T-cell (primary cell): Measurements from ENCODE around the gene POGZ. TPM values are rescaled to one million over a fixed set of nuclear protein-coding genes. Genes with fewer than 3 reads are reported as not detected.

ENCODE experiments used
- ATAC-seq, 4 experiments: fragments of 200-7000 bp in 3 of 4; fragments of 150-1000 bp in 1 of 4; cut with Tn5 transposase; replicated peaks in 1 of 4; 1 replicate in 3 of 4; 2 replicates in 1 of 4; pipeline ENCODE4 v1.10.0; 2021; ENCODE audit warnings: moderate library complexity in 3 of 4, mild to moderate bottlenecking in 2 of 4, moderate number of reproducible peaks in 1 of 4
- CTCF ChIA-PET, 2 donors: fragments of 300-600 bp; sonication (Branson Sonifier 250); formaldehyde crosslinking; loops; one replicate each; lab custom pipeline; 2022; ENCODE audit warnings: antibody characterized with exemption in 2 of 2; lab: Charles Lee
- POLR2A ChIA-PET, 2 donors: fragments of 300-600 bp; sonication (Branson Sonifier 250); formaldehyde crosslinking; loops; one replicate each; lab custom pipeline; 2022; ENCODE audit warnings: antibody characterized with exemption in 2 of 2; lab: Charles Lee
- DNase-seq, 35 experiments: peaks; one replicate each; pipeline versions ENCODE4 v3.0.0 to v3.0.0-alpha.2; 2013 to 2023
- H3K27ac ChIP-seq: one replicate; pipeline ENCODE4 v1.5.1; 2013; ENCODE audit warnings: low read length
- H3K27me3 ChIP-seq, 2 experiments: replicated peaks in 1 of 2; 1 replicate in 1 of 2; 2 replicates in 1 of 2; pipeline versions ENCODE4 v1.6.1 to v1.7.0; 2013; ENCODE audit warnings: low read length in 1 of 2, mixed read lengths in 1 of 2; ENCODE audit not compliant: control insufficient read depth in 2 of 2, insufficient read depth in 2 of 2; ENCODE audit errors: extremely low read depth in 1 of 2
- H3K36me3 ChIP-seq, 2 donors: 1 replicate in 1 of 2; 2 replicates in 1 of 2; pipeline versions ENCODE4 v1.6.1 to v1.7.0; 2013; ENCODE audit warnings: low read length in 1 of 2; ENCODE audit not compliant: control insufficient read depth in 2 of 2, insufficient read depth in 1 of 2; ENCODE audit errors: extremely low read depth in 1 of 2
- H3K4me1 ChIP-seq, 2 experiments: 1 replicate in 1 of 2; 2 replicates in 1 of 2; pipeline versions ENCODE4 v1.6.1 to v1.7.0; 2013; ENCODE audit warnings: low read length in 2 of 2, mixed read lengths in 1 of 2; ENCODE audit not compliant: insufficient read depth in 2 of 2, control insufficient read depth in 1 of 2; ENCODE audit errors: extremely low read depth in 1 of 2
- H3K4me3 ChIP-seq, 2 donors: 1 replicate in 1 of 2; 2 replicates in 1 of 2; pipeline versions ENCODE4 v1.5.1 to v1.7.0; 2013; ENCODE audit warnings: mild to moderate bottlenecking in 2 of 2, low read length in 1 of 2, moderate library complexity in 1 of 2; ENCODE audit not compliant: control insufficient read depth in 1 of 2; ENCODE audit errors: extremely low read depth in 1 of 2
- H3K9me3 ChIP-seq: 2 replicates; pipeline ENCODE4 v1.7.0; 2013
- H3K27ac Mint-ChIP-seq, 2 donors: one replicate each; pipeline ENCODE4 v1.8.0; 2020 to 2021; ENCODE audit warnings: mild to moderate bottlenecking in 2 of 2, mixed read lengths in 2 of 2
- H3K27me3 Mint-ChIP-seq, 2 donors: one replicate each; pipeline ENCODE4 v1.8.0; 2021 to 2022; ENCODE audit warnings: mixed read lengths in 2 of 2
- H3K36me3 Mint-ChIP-seq: one replicate; pipeline ENCODE4 v1.8.0; 2021; ENCODE audit warnings: mixed read lengths
- H3K4me1 Mint-ChIP-seq, 3 donors: one replicate each; pipeline ENCODE4 v1.8.0; 2020 to 2022; ENCODE audit warnings: mixed read lengths in 3 of 3, mild to moderate bottlenecking in 1 of 3
- H3K4me3 Mint-ChIP-seq, 3 donors: one replicate each; pipeline ENCODE4 v1.8.0; 2020 to 2022; ENCODE audit warnings: mild to moderate bottlenecking in 3 of 3, mixed read lengths in 3 of 3, moderate library complexity in 3 of 3
- H3K9me3 Mint-ChIP-seq, 3 donors: one replicate each; pipeline ENCODE4 v1.8.0; 2020 to 2022; ENCODE audit warnings: mixed read lengths in 3 of 3
- WGBS: methylation state at CpG from one replicate; pipeline ENCODE4 v1.1.5; 2013; ENCODE audit warnings: missing lambda C conversion rate; ENCODE audit not compliant: insufficient coverage; 5-methylcytosine and 5-hydroxymethylcytosine counted together
- total RNA-seq, 35 experiments: library from RNA in 6 of 35; stranded (reverse) in 6 of 35; fragments of 120-200 nt in 1 of 35; gene quantifications; one replicate each; pipeline versions ENCODE4 v1.2.1 to v1.2.4 and lab custom pipeline; 2013 to 2026

The POGZ gene
- total RNA-seq, 5 donors from 2014 or later (not counting 1 experiment from before 2014, with no cell fraction given) = 93.8 to 133 (median 96.7) TPM

GRCh38 chr1:151371370-151372057 lies 87.8 kb downstream of the POGZ start:
- peaks cover 0 to 8% of the 10 kb centered on the region in 2 experiments for H3K27me3 ChIP-seq
- no peaks in the 10 kb centered on the region for H3K9me3 Mint-ChIP-seq
- H3K27ac Mint-ChIP-seq = no peak overlapping the region
- no peak overlapping the region for H3K4me3 Mint-ChIP-seq
- 93% methylated on average over 3 of the region's 9 CpGs for WGBS
- no peaks in the 10 kb centered on the region for H3K36me3 ChIP-seq
- H3K4me1 ChIP-seq = no peaks in the 10 kb centered on the region
- no peaks in the 10 kb centered on the region for H3K4me1 Mint-ChIP-seq
- no peak for DNase-seq
- H3K27me3 Mint-ChIP-seq = no peaks in the 10 kb centered on the region
- ChIA-PET CTCF (interaction anchor here (0.5 to 0.6 kb wide), 3 partner anchors 8 to 263 kb away, joined by 3 to 4 read pairs (median 3); no protein-coding TSS in a partner anchor), POLR2A (no interaction called here)
- no peaks in the 10 kb centered on the region for H3K36me3 Mint-ChIP-seq
- ATAC-seq = no peak
- no peaks in the 10 kb centered on the region for H3K9me3 ChIP-seq
- H3K27ac ChIP-seq = no peak overlapping the region
- no peak overlapping the region for H3K4me3 ChIP-seq

DNA sequence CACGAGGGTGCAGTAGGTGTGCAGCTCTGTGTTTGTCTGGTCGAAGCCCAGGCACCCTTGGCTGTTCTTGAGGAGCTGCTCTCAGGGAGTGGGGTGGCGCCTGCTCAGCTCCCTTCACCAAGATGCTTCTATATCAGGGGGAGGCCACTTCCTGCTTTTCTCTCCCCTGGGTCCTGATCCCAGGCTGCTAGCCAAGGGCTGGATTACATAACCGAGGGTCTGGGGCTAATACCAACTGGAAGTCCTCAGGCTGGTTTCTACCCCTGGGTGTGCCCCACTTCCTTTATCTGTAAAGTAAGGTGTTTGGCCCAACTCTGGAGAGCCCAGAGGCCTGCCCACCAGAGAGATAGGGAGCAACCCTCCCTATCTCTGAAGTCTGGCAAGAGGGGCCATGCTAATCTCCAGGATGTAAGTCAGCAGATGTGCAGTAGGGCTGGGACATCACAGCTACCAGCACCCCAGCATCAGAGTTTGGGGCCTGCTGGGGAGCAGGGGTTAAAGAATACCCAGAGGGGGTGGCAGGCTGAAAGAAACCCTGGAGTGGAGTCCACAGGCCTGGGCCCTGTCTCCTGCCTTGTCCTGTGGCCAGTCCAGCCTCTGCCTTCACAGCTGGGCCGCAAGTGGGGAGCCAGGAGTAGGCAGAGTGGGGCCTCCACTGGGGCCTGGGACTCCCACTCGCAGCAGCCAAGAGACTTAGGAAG lies 88.9 kb downstream of the POGZ start:
- ATAC-seq = no peak
- CTCF ChIA-PET = no interaction called here

GRCh38 chr1:151369621-151370048 lies 89.7 kb downstream of the POGZ start:
- H3K4me1 Mint-ChIP-seq = no peaks in the 10 kb centered on the region
- H3K27ac Mint-ChIP-seq = no peak overlapping the region
- no peak for DNase-seq
- no peak overlapping the region for H3K4me3 Mint-ChIP-seq
- 90% methylated on average over 11 of the region's 15 CpGs for WGBS
- H3K9me3 Mint-ChIP-seq = no peaks in the 10 kb centered on the region
- Histone ChIP-seq H3K27me3 (peaks cover 0 to 13% of the 10 kb centered on the region in 2 experiments), H3K4me3 (no peak overlapping the region), H3K9me3 (no peaks in the 10 kb centered on the region), H3K4me1 (no peaks in the 10 kb centered on the region), H3K36me3 (no peaks in the 10 kb centered on the region), H3K27ac (no peak overlapping the region)
- CTCF ChIA-PET = no interaction called here
- no peak for ATAC-seq
- POLR2A ChIA-PET = interaction anchor here in 1 of 2 donors (0.6 kb wide), 1 partner anchor 49 kb away, joined by 6 read pairs; no protein-coding TSS in a partner anchor
- H3K27me3 Mint-ChIP-seq = no peaks in the 10 kb centered on the region
- H3K36me3 Mint-ChIP-seq = no peaks in the 10 kb centered on the region

More for the DNA sequence above, 88.9 kb downstream of the POGZ start:
- Mint-ChIP-seq H3K9me3 (no peaks in the 10 kb centered on the region), H3K27ac (no peak overlapping the region), H3K4me3 (no peak overlapping the region), H3K27me3 (no peaks in the 10 kb centered on the region), H3K4me1 (no peaks in the 10 kb centered on the region), H3K36me3 (no peaks in the 10 kb centered on the region)
- Histone ChIP-seq H3K4me1 (no peaks in the 10 kb centered on the region), H3K27me3 (peaks cover 0 to 7% of the 10 kb centered on the region in 2 experiments), H3K9me3 (no peaks in the 10 kb centered on the region), H3K36me3 (no peaks in the 10 kb centered on the region), H3K27ac (no peak overlapping the region), H3K4me3 (no peak overlapping the region)
- no peak for DNase-seq
- WGBS = 93% methylated on average over 3 of the region's 6 CpGs
- POLR2A ChIA-PET = interaction anchor here in 1 of 2 donors (0.6 kb wide), 1 partner anchor 48 kb away, joined by 6 read pairs; no protein-coding TSS in a partner anchor

- H3K4me3 Mint-ChIP-seq = no peak overlapping the region
- Histone ChIP-seq H3K9me3 (no peaks in the 10 kb centered on the region), H3K4me3 (no peak overlapping the region), H3K27me3 (peaks cover 0 to 16% of the 10 kb centered on the region in 2 experiments), H3K36me3 (no peaks in the 10 kb centered on the region), H3K27ac (no peak overlapping the region), H3K4me1 (no peaks in the 10 kb centered on the region)
- ChIA-PET CTCF (no interaction called here), POLR2A (no interaction called here)
- no peak for DNase-seq
- no peak for ATAC-seq
- H3K27ac Mint-ChIP-seq = no peak overlapping the region
- H3K36me3 Mint-ChIP-seq = no peaks in the 10 kb centered on the region
- 83% methylated on average over 3 of the region's 7 CpGs for WGBS
- H3K9me3 Mint-ChIP-seq = no peaks in the 10 kb centered on the region
- no peaks in the 10 kb centered on the region for H3K27me3 Mint-ChIP-seq
- no peaks in the 10 kb centered on the region for H3K4me1 Mint-ChIP-seq
These were observed 90.0 kb downstream of the POGZ start for GRCh38 chr1:151369302-151369610.

- ATAC-seq = no peak
These were observed 90.6 kb downstream of the POGZ start for GRCh38 chr1:151368393-151369301.

More at GRCh38 chr1:151368393-151369301, 90.6 kb downstream of the POGZ start:
- Mint-ChIP-seq H3K4me3 (no peak overlapping the region), H3K27ac (no peak overlapping the region), H3K9me3 (peaks cover 0 to under 1% (median 0%) of the 10 kb centered on the region in 3 donors), H3K36me3 (no peaks in the 10 kb centered on the region), H3K4me1 (no peaks in the 10 kb centered on the region), H3K27me3 (no peaks in the 10 kb centered on the region)
- no peak for DNase-seq
- no peak overlapping the region for H3K4me3 ChIP-seq
- no peaks in the 10 kb centered on the region for H3K9me3 ChIP-seq
- 90% methylated on average over 17 of the region's 20 CpGs for WGBS
- no peaks in the 10 kb centered on the region for H3K36me3 ChIP-seq
- ChIA-PET POLR2A (no interaction called here), CTCF (no interaction called here)
- H3K27ac ChIP-seq = no peak overlapping the region
- peaks cover 0 to 17% of the 10 kb centered on the region in 2 experiments for H3K27me3 ChIP-seq
- H3K4me1 ChIP-seq = no peaks in the 10 kb centered on the region
